K562 (cell line): ENCODE results near the gene POLR1B. TPM values are rescaled to one million over a fixed set of nuclear protein-coding genes. Genes with fewer than 3 reads are reported as not detected.
"Not testable (repeated sequence)": the region's sequence is repeated elsewhere in the genome, so short reads cannot be mapped to it uniquely, and the experiment has no call there.

ENCODE experiments used
- ATAC-seq: fragments of 200-7000 bp; cut with Tn5 transposase; 3 replicates; pipeline ENCODE4 v1.9.1; 2020; ENCODE audit warnings: moderate library complexity
- BruUV-seq: library from RNA; stranded (reverse); fragments of 400-500 nt; replicated peaks from 2 replicates; lab custom pipeline; 2021; lab: Mats Ljungman, UMichigan
- CTCF ChIA-PET: fragments of 300-600 bp; formaldehyde crosslinking; extraction: SDS; loops from one replicate; lab custom pipeline; 2021; ENCODE audit warnings: low intra/inter-chr PET ratio; lab: Yijun Ruan, JAX
- POLR2A ChIA-PET: fragments of 300-600, 350-650 bp; sonication (Branson Sonifier 250); formaldehyde crosslinking; extraction: SDS; loops from one replicate; lab custom pipeline; 2021; ENCODE audit warnings: antibody characterized with exemption, inconsistent platforms; lab: Yijun Ruan, JAX
- DNase-seq, 4 experiments: peaks; one replicate each; pipeline versions ENCODE4 v3.0.0 to v3.0.0-alpha.2; 2011 to 2018; ENCODE audit warnings: low spot score in 3 of 4, mixed read lengths in 3 of 4; ENCODE audit errors: extremely low read depth in 1 of 4
- FAIRE-seq: peaks from 2 replicates; lab custom pipeline; 2011; peaks lifted over from hg19 to GRCh38; lab: Jason Lieb, UNC
- H2AFZ ChIP-seq: 2 replicates; pipeline ENCODE4 v1.6.0; 2011; ENCODE audit warnings: low read depth, low read length, control low read depth, inconsistent platforms
- H3K27ac ChIP-seq: fragments of 200-600 bp; 3 replicates; pipeline ENCODE4 v1.8.0; 2011; ENCODE audit warnings: low read depth, mild to moderate bottlenecking, control low read depth, inconsistent platforms, low read length, moderate library complexity, mixed read lengths; ENCODE audit errors: extremely low read depth
- H3K27me3 ChIP-seq, 2 experiments: fragments of 300-600 bp in 1 of 2; 2 replicates in 1 of 2; 3 replicates in 1 of 2; pipeline versions ENCODE4 v1.6.0 to v1.8.0; 2011; ENCODE audit warnings: inconsistent platforms in 2 of 2, low read length in 2 of 2, mild to moderate bottlenecking in 1 of 2, mixed read lengths in 1 of 2, moderate library complexity in 1 of 2; ENCODE audit not compliant: control insufficient read depth in 2 of 2, insufficient read depth in 2 of 2
- H3K36me3 ChIP-seq: fragments of 300-600 bp; 3 replicates; pipeline ENCODE4 v1.8.0; 2011; ENCODE audit warnings: mild to moderate bottlenecking, low read length, inconsistent platforms; ENCODE audit not compliant: control insufficient read depth, insufficient read depth
- H3K4me1 ChIP-seq, 2 experiments: fragments of 200-600 bp in 1 of 2; replicated peaks in 1 of 2; 2 replicates in 1 of 2; 3 replicates in 1 of 2; pipeline versions ENCODE4 v1.5.1 to v1.8.0; 2011; ENCODE audit warnings: inconsistent platforms in 2 of 2, low read length in 2 of 2, mild to moderate bottlenecking in 1 of 2, mixed read lengths in 1 of 2, moderate library complexity in 1 of 2; ENCODE audit not compliant: control insufficient read depth in 2 of 2, insufficient read depth in 2 of 2
- H3K4me2 ChIP-seq: 2 replicates; pipeline ENCODE4 v1.6.1; 2011; ENCODE audit warnings: low read length, control low read depth, inconsistent platforms, mixed read lengths; ENCODE audit not compliant: insufficient read depth
- H3K4me3 ChIP-seq: fragments of 200-600 bp; sonication (generic), shearing (Covaris generic); 2 replicates; pipeline ENCODE4 v1.5.1; 2016; ENCODE audit warnings: control low read depth, inconsistent platforms
- H3K79me2 ChIP-seq: fragments of 200-600 bp; 3 replicates; pipeline ENCODE4 v1.8.0; 2011; ENCODE audit warnings: low read length, inconsistent platforms; ENCODE audit not compliant: control insufficient read depth, insufficient read depth
- H3K9ac ChIP-seq, 2 experiments: 2 replicates each; pipeline versions ENCODE4 v1.6.0 to v1.6.1; 2011; ENCODE audit warnings: low read depth in 2 of 2, low read length in 2 of 2, control low read depth in 1 of 2, inconsistent platforms in 1 of 2, mild to moderate bottlenecking in 1 of 2, mixed read lengths in 1 of 2; ENCODE audit not compliant: insufficient read depth in 1 of 2
- H3K9me1 ChIP-seq: one replicate; pipeline ENCODE4 v1.6.0; 2011; ENCODE audit warnings: inconsistent platforms, mild to moderate bottlenecking, low read length, moderate library complexity; ENCODE audit not compliant: control insufficient read depth, insufficient read depth
- H3K9me3 ChIP-seq: replicated peaks from 2 replicates; pipeline ENCODE4 v1.5.1; 2011; ENCODE audit warnings: low read depth, low read length, inconsistent platforms; ENCODE audit not compliant: control insufficient read depth, insufficient read depth
- H4K20me1 ChIP-seq: replicated peaks from 2 replicates; pipeline ENCODE4 v1.6.1; 2011; ENCODE audit warnings: low read length, inconsistent platforms, mixed read lengths; ENCODE audit not compliant: control insufficient read depth, insufficient read depth
- CREB3L1 ChIP-seq: fragments of 450-650 bp; IDR thresholded peaks from 2 replicates; pipeline ENCODE4 v1.6.1; 2014; ENCODE audit warnings: low read depth, mild to moderate bottlenecking, moderate library complexity, borderline replicate concordance
- CTBP1 ChIP-seq: fragments of 450-650 bp; IDR thresholded peaks from 2 replicates; pipeline ENCODE4 v1.6.1; 2016; ENCODE audit warnings: borderline replicate concordance
- EP400 ChIP-seq: fragments of 450-650 bp; IDR thresholded peaks from 2 replicates; pipeline ENCODE4 v1.6.1; 2017; ENCODE audit warnings: antibody characterized with exemption, mild to moderate bottlenecking, moderate library complexity
- LEF1 ChIP-seq: fragments of 450-650 bp; IDR thresholded peaks from 2 replicates; pipeline ENCODE4 v1.6.1; 2016; ENCODE audit warnings: mild to moderate bottlenecking
- MGA ChIP-seq: fragments of 450-650 bp; IDR thresholded peaks from 2 replicates; pipeline ENCODE4 v1.6.1; 2016; ENCODE audit warnings: mild to moderate bottlenecking, moderate library complexity
- NRF1 ChIP-seq, 2 experiments: fragments of 450-650 bp; IDR thresholded peaks in 1 of 2; conservative IDR thresholded peaks in 1 of 2; 2 replicates each; pipeline ENCODE4 v1.6.1; 2014; ENCODE audit warnings: mild to moderate bottlenecking in 2 of 2
- RBFOX2 ChIP-seq: fragments of 200-400 bp; formaldehyde crosslinking; IDR thresholded peaks from 2 replicates; pipeline ENCODE4 v1.6.1; 2017; ENCODE audit warnings: low read depth, mild to moderate bottlenecking, low read length, moderate library complexity
- SMAD4 ChIP-seq: fragments of 250-450 bp; sonication (Bioruptor Pico); conservative IDR thresholded peaks from 2 replicates; pipeline ENCODE4 v1.8.0; 2021; ENCODE audit warnings: inconsistent platforms, mild to moderate bottlenecking, moderate library complexity
- WGBS: fragments of 100-300 bp; shearing (Covaris generic); methylation state at CpG from one replicate; pipeline ENCODE4 v1.1.6; 2016; ENCODE audit warnings: low coverage, mixed read lengths; ENCODE audit not compliant: insufficient coverage; ENCODE audit errors: missing lambda C conversion rate; 5-methylcytosine and 5-hydroxymethylcytosine counted together
- in situ Hi-C: fragments of 300-500 bp; cut with MboI; formaldehyde crosslinking; loops from 4 replicates; pipeline ENCODE4 v1.15.0; 2018; ENCODE audit warnings: inconsistent platforms, mixed read lengths
- intact Hi-C: fragments of 100-400 bp; cut with micrococcal nuclease; formaldehyde crosslinking; loops from 2 replicates; pipeline ENCODE4 v1.14.2; 2022
- polyA plus RNA-seq, 8 experiments: library from polyadenylated mRNA; depleted of rRNA in 4 of 8; stranded (reverse) in 5 of 8; unstranded in 3 of 8; fragments of >200 nt; fragmentation: Nextera tagmentation in 2 of 8; fragmentation: Illumina TruSeq in 1 of 8; extraction: Ambion mirVana in 2 of 8; extraction: Trizol in 1 of 8; gene quantifications; 2 replicates each; pipeline versions ENCODE4 v1.2.1 to v1.2.3, GENCODE V29; 2011 to 2014; ENCODE audit warnings: inconsistent platforms in 1 of 8, missing spikeins in 1 of 8
- total RNA-seq, 7 experiments: library from RNA; depleted of rRNA in 6 of 7; stranded (reverse); fragments of >200 nt in 6 of 7; fragmentation: Illumina TruSeq in 2 of 7; extraction: Trizol in 2 of 7; gene quantifications; 2 replicates each; pipeline versions ENCODE4 v1.2.1 to v1.2.3, GENCODE V29; 2011 to 2021; ENCODE audit warnings: low replicate concordance in 1 of 7

The POLR1B gene
- total and polyA plus RNA-seq, 9 of the 15 experiments (the other 6 are each of a cell fraction or from before 2014, with no cell fraction given), result 19.8 to 55.1 (median 40.2) TPM

DNA sequence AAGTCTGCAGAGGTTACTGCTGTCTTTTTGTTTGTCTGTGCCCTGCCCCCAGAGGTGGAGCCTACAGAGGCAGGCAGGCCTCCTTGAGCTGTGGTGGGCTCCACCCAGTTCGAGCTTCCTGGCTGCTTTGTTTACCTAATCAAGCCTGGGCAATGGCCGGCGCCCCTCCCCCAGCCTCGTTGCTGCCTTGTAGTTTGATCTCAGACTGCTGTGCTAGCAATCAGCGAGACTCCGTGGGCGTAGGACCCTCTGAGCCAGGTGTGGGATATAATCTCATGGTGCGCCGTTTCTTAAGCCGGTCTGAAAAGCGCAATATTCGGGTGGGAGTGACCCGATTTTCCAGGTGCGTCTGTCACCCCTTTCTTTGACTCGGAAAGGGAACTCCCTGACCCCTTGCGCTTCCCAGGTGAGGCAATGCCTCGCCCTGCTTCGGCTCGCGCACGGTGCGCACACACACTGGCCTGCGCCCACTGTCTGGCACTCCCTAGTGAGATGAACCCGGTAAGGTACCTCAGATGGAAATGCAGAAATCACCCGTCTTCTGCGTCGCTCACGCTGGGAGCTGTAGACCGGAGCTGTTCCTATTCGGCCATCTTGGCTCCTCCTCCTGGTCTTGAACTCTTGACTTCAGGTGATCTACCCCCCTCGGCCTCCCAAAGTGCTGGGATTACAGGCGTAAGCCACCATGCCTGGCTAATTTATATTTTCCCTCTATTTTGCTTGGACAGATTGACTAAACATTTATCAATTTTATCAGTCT is 32.8 kb upstream of the POLR1B start:
- CTCF ChIA-PET, intact Hi-C loops, H3K9me3 ChIP-seq, H3K27me3 ChIP-seq, H3K4me1 ChIP-seq, H3K4me3 ChIP-seq, H4K20me1 ChIP-seq, H3K9ac ChIP-seq, H3K9me1 ChIP-seq, FAIRE-seq, in situ Hi-C loops, DNase-seq: not testable (repeated sequence)
- Histone ChIP-seq H3K4me2 (peak overlapping the region; percentile 52), H2AFZ (peak overlapping the region; percentile 68), H3K79me2 (peaks cover 14% of the 10 kb centered on the region; the same call in 1 of the 3 replicates), H3K36me3 (peaks cover 24% of the 10 kb centered on the region; the same call in 1 of the 3 replicates), H3K27ac (peak overlapping the region; percentile 59; the same call in 2 of the 3 replicates)
- peak; percentile 67 for ATAC-seq
- POLR2A ChIA-PET, result interaction anchor here (0.5 to 1.9 kb wide), 5 partner anchors 11 to 118 kb away, joined by 3 to 6 read pairs (median 4); no protein-coding TSS in a partner anchor
- WGBS, result 38% methylated on average over 15 of the region's 32 CpGs
- BruUV-seq, result TSS peak; percentile 65
- TF ChIP-seq CREB3L1 (peak; percentile 32; the same call in 1 of the 2 replicates), NRF1 (conservative IDR thresholded peaks at IDR 0.05 in 1 of 2, IDR thresholded peaks at IDR 0.05 in 1 of 2) (peak; percentile 14 to 38; a peak in 1 of 4 replicates), RBFOX2 (0 out of 2 replicates have a peak, but pooled peaks have one; percentile 23), CTBP1 (peak; percentile 34; the same call in 1 of the 2 replicates), MGA (0 out of 2 replicates have a peak, but pooled peaks have one; percentile 23), SMAD4 (CRISPR knock-in tag) (peak; percentile 51; the same call in 1 of the 2 replicates), EP400 (peak; percentile 70), LEF1 (peak; percentile 79; the same call in 1 of the 2 replicates)
